H54 (cell line): ENCODE results near the gene NT5C.

Experiments used
- DNase-seq: peaks from one replicate; pipeline ENCODE4 v3.0.0; 2011; ENCODE audit warnings: low spot score, mixed read lengths; ENCODE audit not compliant: insufficient read length
- FAIRE-seq: peaks from 3 replicates; lab custom pipeline; 2011; peaks lifted over from hg19 to GRCh38; lab: Jason Lieb, UNC
- POLR2A ChIP-seq: IDR thresholded peaks from 2 replicates; pipeline ENCODE4 v1.6.1; 2011; ENCODE audit warnings: low read depth, mild to moderate bottlenecking, low read length

NT5C gene

GRCh38 chr17:75087558-75088453 is 43.7 kb downstream of the NT5C start, which contains the start of gene SLC16A5:
SLC16A5 (plus strand) TSS chr17:75087954; CDS start chr17:75093637, 5,683 bp downstream.
- no peak for TF ChIP-seq POLR2A
- FAIRE-seq (no peak), DNase-seq (no peak)

- TF ChIP-seq POLR2A = no peak
- no peak for DNase-seq
- no peak for FAIRE-seq
Observed at GRCh38 chr17:75087182-75087557, 44.4 kb downstream of the NT5C start.

- no peak for TF ChIP-seq POLR2A
- DNase-seq = no peak
- FAIRE-seq = no peak
Observed at GRCh38 chr17:75086496-75087181, 44.9 kb downstream of the NT5C start.

- DNase-seq (no peak), FAIRE-seq (no peak)
- TF ChIP-seq POLR2A = no peak
Observed at GRCh38 chr17:75084039-75084660, 47.4 kb downstream of the NT5C start.

DNA sequence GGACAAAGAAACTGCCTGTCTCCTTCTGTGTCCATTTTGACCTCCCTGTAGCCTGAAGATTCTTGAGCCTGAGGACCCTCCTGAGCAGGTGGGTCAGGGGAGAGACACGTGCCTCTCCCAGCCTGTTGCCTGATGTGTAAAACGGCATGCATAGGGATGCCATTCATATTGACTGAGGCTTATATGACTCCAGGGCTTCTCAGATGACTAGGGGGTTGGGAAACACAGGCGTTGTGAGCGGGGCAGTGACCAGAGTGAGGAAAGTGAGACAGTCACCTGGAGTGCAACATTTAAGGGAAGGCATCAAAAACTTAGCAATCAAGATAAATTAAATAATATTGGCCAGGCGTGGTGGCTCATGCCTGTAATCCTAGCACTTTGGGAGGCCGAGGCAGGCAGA is 48.9 kb downstream of the NT5C start:
- FAIRE-seq (no peak), DNase-seq (no peak)
- no peak for TF ChIP-seq POLR2A

DNA sequence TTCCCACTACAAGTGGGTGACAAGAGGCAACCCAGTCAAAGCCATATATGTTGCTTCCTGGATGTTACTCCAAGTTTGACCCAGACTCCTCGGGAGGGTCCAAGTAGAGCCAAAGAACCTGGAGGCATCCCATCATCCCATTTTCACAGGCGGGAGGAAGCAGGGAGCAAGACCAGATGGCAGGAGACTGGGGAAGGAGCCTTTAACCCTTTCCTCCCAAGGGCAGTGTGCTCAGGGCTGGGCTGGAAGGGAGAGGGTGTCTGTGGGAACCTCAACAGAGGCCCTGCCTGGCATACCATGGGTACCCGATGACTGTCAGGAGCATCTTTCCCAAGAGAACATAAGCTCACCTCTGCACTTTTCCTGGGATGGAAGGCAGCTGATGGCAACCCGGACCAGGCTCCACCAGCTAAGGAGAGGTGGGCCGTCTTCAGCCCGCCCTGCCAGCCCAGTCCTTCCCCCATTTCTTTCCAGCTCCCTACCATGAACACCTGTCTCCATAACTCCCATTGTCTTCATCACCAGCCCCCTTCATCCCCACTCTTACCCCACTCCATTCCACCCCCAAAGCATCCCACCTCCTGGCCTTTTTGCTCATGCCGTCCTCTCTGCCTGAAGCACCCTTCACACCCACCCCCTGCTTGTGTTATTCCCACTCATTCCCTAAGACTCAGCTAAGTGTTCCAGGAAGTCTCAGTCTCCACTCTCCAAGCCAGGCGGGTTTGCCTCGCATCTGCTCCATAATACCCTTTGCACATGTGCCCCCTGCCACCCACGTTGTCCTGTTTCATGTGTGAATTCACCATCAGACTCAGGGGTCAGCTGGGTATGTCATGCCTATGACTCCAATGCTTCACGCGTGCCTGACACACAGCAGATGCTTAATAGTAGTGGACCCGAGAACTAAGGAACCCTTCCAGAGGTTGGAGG is 49.7 kb downstream of the NT5C start:
- DNase-seq = no peak
- no peak for FAIRE-seq
- no peak for TF ChIP-seq POLR2A
